Endothelial cell of umbilical vein (primary cell): ENCODE measurements around the gene COL13A1. TPM values are rescaled to one million over a fixed set of nuclear protein-coding genes. Genes with fewer than 3 reads are reported as not detected.

Experiments
- BruUV-seq: library from RNA; stranded (reverse); fragments of 400-500 nt; replicated peaks from 2 replicates; lab custom pipeline; 2021; lab: Mats Ljungman, UMichigan
- CTCF ChIA-PET: fragments of 300-600, 350-600 bp; sonication (Branson Sonifier 250); formaldehyde crosslinking; loops from one replicate; lab custom pipeline; 2021; ENCODE audit warnings: antibody characterized with exemption, inconsistent platforms; lab: Charles Lee
- POLR2A ChIA-PET: fragments of 300-600, 350-600 bp; sonication (Branson Sonifier 250); formaldehyde crosslinking; loops from one replicate; lab custom pipeline; 2021; ENCODE audit warnings: antibody characterized with exemption, inconsistent platforms; lab: Charles Lee
- DNase-seq: peaks from one replicate; pipeline ENCODE4 v3.0.0-alpha.2; 2011; ENCODE audit warnings: low read depth, low spot score
- FAIRE-seq: peaks from 2 replicates; lab custom pipeline; 2011; peaks lifted over from hg19 to GRCh38; lab: Jason Lieb, UNC
- H2AFZ ChIP-seq: 2 replicates; pipeline ENCODE4 v1.6.0; 2012; ENCODE audit warnings: low read depth, low read length, control low read depth, inconsistent platforms
- H3K27ac ChIP-seq: 2 replicates; pipeline ENCODE4 v1.5.1; 2011; ENCODE audit warnings: low read depth, mild to moderate bottlenecking, control low read depth, low read length, moderate library complexity; ENCODE audit not compliant: insufficient read depth
- H3K27me3 ChIP-seq, 2 experiments: 2 replicates each; pipeline versions ENCODE4 v1.6.0 to v1.6.1; 2011; ENCODE audit warnings: low read length in 2 of 2, mixed read lengths in 1 of 2; ENCODE audit not compliant: control insufficient read depth in 2 of 2, insufficient read depth in 2 of 2
- H3K36me3 ChIP-seq, 2 experiments: 2 replicates in 1 of 2; 3 replicates in 1 of 2; pipeline ENCODE4 v1.5.1; 2011; ENCODE audit warnings: low read length in 2 of 2, mild to moderate bottlenecking in 1 of 2, moderate library complexity in 1 of 2; ENCODE audit not compliant: control insufficient read depth in 2 of 2, insufficient read depth in 2 of 2; ENCODE audit errors: extremely low read depth in 1 of 2
- H3K4me1 ChIP-seq: 3 replicates; pipeline ENCODE4 v1.5.1; 2011; ENCODE audit warnings: mild to moderate bottlenecking, low read length; ENCODE audit not compliant: control insufficient read depth, insufficient read depth; ENCODE audit errors: extremely low read depth
- H3K4me2 ChIP-seq: 2 replicates; pipeline ENCODE4 v1.6.1; 2011; ENCODE audit warnings: low read length, control low read depth, mixed read lengths; ENCODE audit not compliant: insufficient read depth
- H3K4me3 ChIP-seq, 3 experiments: fragments of 200-600 bp in 1 of 3; sonication (generic), shearing (Covaris generic) in 1 of 3; replicated peaks in 1 of 3; 2 replicates each; pipeline ENCODE4 v1.5.1; 2011 to 2016; ENCODE audit warnings: control low read depth in 3 of 3, low read length in 3 of 3, mild to moderate bottlenecking in 2 of 3, inconsistent platforms in 1 of 3, low read depth in 1 of 3, moderate library complexity in 1 of 3; ENCODE audit not compliant: insufficient read depth in 1 of 3
- H3K79me2 ChIP-seq: 2 replicates; pipeline ENCODE4 v1.6.0; 2012; ENCODE audit warnings: low read length, inconsistent platforms; ENCODE audit not compliant: control insufficient read depth, insufficient read depth
- H3K9ac ChIP-seq: replicated peaks from 2 replicates; pipeline ENCODE3; 2011; ENCODE audit warnings: low read length, control low read depth; ENCODE audit not compliant: insufficient read depth; ENCODE audit errors: extremely low read depth
- H3K9me1 ChIP-seq: replicated peaks from 3 replicates; pipeline ENCODE4 v1.6.0; 2011; ENCODE audit warnings: mild to moderate bottlenecking, low read length; ENCODE audit not compliant: control insufficient read depth, insufficient read depth; ENCODE audit errors: extremely low read depth
- H3K9me3 ChIP-seq: replicated peaks from 2 replicates; pipeline ENCODE4 v1.5.1; 2012; ENCODE audit warnings: low read length, inconsistent platforms; ENCODE audit not compliant: control insufficient read depth, insufficient read depth
- H4K20me1 ChIP-seq: replicated peaks from 2 replicates; pipeline ENCODE3; 2011; ENCODE audit warnings: mild to moderate bottlenecking, low read length; ENCODE audit not compliant: control insufficient read depth, insufficient read depth; ENCODE audit errors: extremely low read depth
- CTCF ChIP-seq, 2 donors: IDR thresholded peaks; 1 replicate in 1 of 2; 2 replicates in 1 of 2; pipeline ENCODE4 v1.5.1; 2011; ENCODE audit warnings: low read length in 2 of 2, mild to moderate bottlenecking in 2 of 2, moderate library complexity in 2 of 2, control low read depth in 1 of 2, inconsistent platforms in 1 of 2, low read depth in 1 of 2; ENCODE audit not compliant: insufficient read depth in 1 of 2; ENCODE audit errors: extremely low read depth in 1 of 2
- EZH2 ChIP-seq: IDR thresholded peaks from 2 replicates; pipeline ENCODE4 v1.6.1; 2012; ENCODE audit warnings: borderline replicate concordance, low read depth, mild to moderate bottlenecking, moderate library complexity, low read length, inconsistent platforms; ENCODE audit not compliant: severe bottlenecking
- FOS ChIP-seq: IDR thresholded peaks from 2 replicates; pipeline ENCODE4 v1.6.1; 2011; ENCODE audit warnings: mild to moderate bottlenecking, low read length, moderate library complexity, borderline replicate concordance; ENCODE audit not compliant: insufficient read depth
- GATA2 ChIP-seq: IDR thresholded peaks from 2 replicates; pipeline ENCODE4 v1.7.0; 2011; ENCODE audit warnings: low read depth, mild to moderate bottlenecking, moderate library complexity, mixed read lengths, low read length; ENCODE audit not compliant: insufficient read length, insufficient read depth
- JUN ChIP-seq: IDR thresholded peaks from 2 replicates; pipeline ENCODE4 v1.6.1; 2011; ENCODE audit warnings: borderline replicate concordance, low read depth; ENCODE audit not compliant: insufficient read length, insufficient read depth
- MAX ChIP-seq: IDR thresholded peaks from 2 replicates; pipeline ENCODE4 v1.6.1; 2011; ENCODE audit not compliant: insufficient read depth, insufficient read length
- MYC ChIP-seq: IDR thresholded peaks from one replicate; pipeline ENCODE4 v1.6.1; 2011; ENCODE audit warnings: mild to moderate bottlenecking, low read depth, low read length
- POLR2A ChIP-seq: IDR thresholded peaks from 2 replicates; pipeline ENCODE4 v1.6.1; 2012; ENCODE audit warnings: low read depth, mild to moderate bottlenecking, control low read depth, low read length
- POLR2AphosphoS5 ChIP-seq: IDR thresholded peaks from 2 replicates; pipeline ENCODE4 v1.6.1; 2012; ENCODE audit warnings: low read depth, mild to moderate bottlenecking, control low read depth, low read length, moderate library complexity; ENCODE audit not compliant: insufficient read depth
- dilution Hi-C: fragments of 300-500 bp; cut with MboI; formaldehyde crosslinking; loops from one replicate; pipeline ENCODE4 v1.15.0; 2019; ENCODE audit warnings: low sequenced_read_pairs; ENCODE audit not compliant: extremely low pct_ligation_motif_present
- intact Hi-C: fragments of 100-400 bp; cut with micrococcal nuclease; formaldehyde crosslinking; loops from one replicate; pipeline ENCODE4 v1.10.0; 2022
- polyA plus RNA-seq, 4 experiments: library from polyadenylated mRNA; depleted of rRNA in 3 of 4; stranded (reverse) in 3 of 4; unstranded in 1 of 4; fragments of >200 nt; gene quantifications; 2 replicates each; pipeline versions ENCODE4 v1.2.1 to v1.2.3, GENCODE V29; 2011 to 2012; ENCODE audit warnings: missing spikeins in 1 of 4
- total RNA-seq: library from RNA; stranded (reverse); gene quantifications from 2 replicates; pipeline ENCODE4 v1.2.3, GENCODE V29; 2021

COL13A1 gene
- total and polyA plus RNA-seq, 2 donors (not counting 3 experiments of a cell fraction or from before 2014, with no cell fraction given): 21.4 to 47.5 TPM

GRCh38 chr10:69769395-69769992 is 32.2 kb upstream of the COL13A1 start:
- Histone ChIP-seq H2AFZ (no peak overlapping the region), H3K9me3 (no peaks in the 10 kb centered on the region), H3K4me1 (peaks cover 13% of the 10 kb centered on the region), H4K20me1 (no peaks in the 10 kb centered on the region), H3K9ac (no peak overlapping the region), H3K27ac (no peak overlapping the region), H3K4me3 (no peak overlapping the region), H3K4me2 (no peak overlapping the region), H3K9me1 (no peaks in the 10 kb centered on the region), H3K27me3 (peaks cover 0 to 3% of the 10 kb centered on the region in 2 experiments), H3K36me3 (no peaks in the 10 kb centered on the region), H3K79me2 (no peaks in the 10 kb centered on the region)
- intact Hi-C loops: no loop called here
- POLR2A ChIA-PET: no interaction called here
- dilution Hi-C loops: no loop called here
- BruUV-seq: no TSS peak
- DNase-seq (peak; percentile 60), FAIRE-seq (peak; percentile 83)
- CTCF ChIA-PET: interaction anchor here (0.9 to 4.0 kb wide), 10 partner anchors 11 to 189 kb away, joined by 3 to 24 read pairs (median 5); no protein-coding TSS in a partner anchor
- no peak for TF ChIP-seq POLR2A
- TF ChIP-seq MAX: no peak
- peak; percentile 19 for TF ChIP-seq POLR2AphosphoS5
- TF ChIP-seq GATA2: no peak
- no peak for TF ChIP-seq MYC
- no peak for TF ChIP-seq EZH2
- TF ChIP-seq FOS: peak; percentile 68
- TF ChIP-seq CTCF (IDR thresholded peaks at IDR 0.05; ENCODE audit: extremely low read depth in 1 of 2, insufficient read depth in 1 of 2, low read depth in 1 of 2, low read length in 2 of 2): no peak
- peak; percentile 38 for TF ChIP-seq JUN
